HG03039 (cell line): ENCODE data around the gene ZGPAT.

ENCODE experiments used
- ATAC-seq: cut with Tn5 transposase; IDR thresholded peaks from one replicate; pipeline ENCODE4 v1.9.1; 2021; ENCODE audit warnings: mild to moderate bottlenecking, moderate library complexity; ENCODE audit not compliant: unreplicated experiment

Gene ZGPAT

DNA sequence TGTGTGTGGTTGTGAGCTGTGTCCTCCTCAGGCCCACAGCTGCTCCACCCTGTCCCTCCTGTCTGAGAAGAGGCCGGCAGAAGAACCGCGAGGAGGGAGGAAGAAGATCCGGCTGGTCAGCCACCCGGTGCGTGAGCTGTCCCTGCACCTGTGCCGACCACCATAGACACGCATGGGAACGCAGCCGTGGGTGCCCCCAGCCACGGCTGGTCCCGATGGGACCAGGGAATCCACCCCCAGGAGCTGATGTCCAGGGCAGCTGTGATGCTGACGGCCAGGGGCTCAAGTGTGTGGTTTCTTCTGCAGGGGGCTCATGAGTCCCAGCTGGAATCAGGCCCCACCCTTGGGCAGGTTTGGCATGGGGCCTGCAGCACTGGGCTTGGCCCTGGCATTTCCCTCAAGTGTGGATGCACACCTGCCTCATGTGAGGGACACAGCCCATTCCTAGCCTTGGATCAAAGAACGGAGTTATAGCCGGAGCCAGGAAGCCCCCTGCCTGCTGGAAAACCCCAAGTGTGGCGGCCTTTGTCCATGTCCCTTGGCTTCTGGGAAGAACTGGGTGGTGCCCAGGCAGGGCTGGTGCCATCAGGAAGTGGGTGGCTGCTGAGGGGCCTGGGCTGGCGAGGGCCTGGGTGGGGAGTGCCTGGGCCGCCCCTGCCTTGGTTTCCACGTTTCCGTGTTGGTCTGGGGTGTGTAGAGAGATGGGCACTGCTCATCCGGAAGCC is 16.0 kb upstream of the ZGPAT start:
- ATAC-seq: no peak

- no peak for ATAC-seq
Observed at GRCh38 chr20:63692436-63693082, 15.3 kb upstream of the ZGPAT start.

- ATAC-seq: no peak
Observed at GRCh38 chr20:63693083-63693732, 14.6 kb upstream of the ZGPAT start.

DNA sequence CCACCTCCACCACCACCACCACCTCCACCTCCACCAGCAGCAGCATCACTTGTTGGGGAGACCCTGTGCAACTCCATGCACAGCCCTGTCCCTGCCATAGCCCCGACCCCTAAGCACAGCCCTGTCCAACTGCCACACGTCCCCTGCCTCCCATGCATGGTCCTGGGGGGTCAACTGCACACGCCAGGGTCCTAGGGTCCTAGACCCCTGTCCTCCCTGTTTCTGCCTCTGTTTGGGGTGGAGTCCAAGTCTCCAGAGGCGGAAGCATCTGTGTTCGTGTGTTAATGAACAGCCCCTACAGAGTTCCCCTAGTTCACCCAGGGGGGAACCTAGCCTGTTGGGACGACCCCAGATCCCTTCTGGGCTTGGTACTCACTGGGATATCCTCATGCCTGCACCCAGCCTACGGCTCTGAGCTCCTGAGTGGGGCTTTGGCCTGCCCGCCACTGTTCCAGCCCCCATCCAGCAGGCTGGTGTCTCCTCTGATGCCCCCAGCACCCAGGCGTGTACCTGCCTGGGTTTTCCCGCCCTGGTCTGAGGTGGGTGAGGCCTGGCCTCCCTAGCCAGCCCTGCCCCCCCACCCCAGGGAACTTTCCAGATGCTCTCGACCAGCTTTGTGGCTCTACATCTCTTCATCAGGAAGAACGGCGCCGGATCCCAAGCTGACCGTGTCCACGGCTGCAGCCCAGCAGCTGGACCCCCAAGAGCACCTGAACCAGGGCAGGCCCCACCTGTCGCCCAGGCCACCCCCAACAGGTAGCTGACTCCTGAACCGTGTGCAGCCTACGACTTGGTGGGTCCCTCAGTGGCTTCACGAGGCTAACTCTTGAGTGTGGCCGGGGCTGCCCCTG is 13.9 kb upstream of the ZGPAT start:
- ATAC-seq: no peak

GRCh38 chr20:63694584-63695423 is 13.0 kb upstream of the ZGPAT start:
- ATAC-seq: no peak

DNA sequence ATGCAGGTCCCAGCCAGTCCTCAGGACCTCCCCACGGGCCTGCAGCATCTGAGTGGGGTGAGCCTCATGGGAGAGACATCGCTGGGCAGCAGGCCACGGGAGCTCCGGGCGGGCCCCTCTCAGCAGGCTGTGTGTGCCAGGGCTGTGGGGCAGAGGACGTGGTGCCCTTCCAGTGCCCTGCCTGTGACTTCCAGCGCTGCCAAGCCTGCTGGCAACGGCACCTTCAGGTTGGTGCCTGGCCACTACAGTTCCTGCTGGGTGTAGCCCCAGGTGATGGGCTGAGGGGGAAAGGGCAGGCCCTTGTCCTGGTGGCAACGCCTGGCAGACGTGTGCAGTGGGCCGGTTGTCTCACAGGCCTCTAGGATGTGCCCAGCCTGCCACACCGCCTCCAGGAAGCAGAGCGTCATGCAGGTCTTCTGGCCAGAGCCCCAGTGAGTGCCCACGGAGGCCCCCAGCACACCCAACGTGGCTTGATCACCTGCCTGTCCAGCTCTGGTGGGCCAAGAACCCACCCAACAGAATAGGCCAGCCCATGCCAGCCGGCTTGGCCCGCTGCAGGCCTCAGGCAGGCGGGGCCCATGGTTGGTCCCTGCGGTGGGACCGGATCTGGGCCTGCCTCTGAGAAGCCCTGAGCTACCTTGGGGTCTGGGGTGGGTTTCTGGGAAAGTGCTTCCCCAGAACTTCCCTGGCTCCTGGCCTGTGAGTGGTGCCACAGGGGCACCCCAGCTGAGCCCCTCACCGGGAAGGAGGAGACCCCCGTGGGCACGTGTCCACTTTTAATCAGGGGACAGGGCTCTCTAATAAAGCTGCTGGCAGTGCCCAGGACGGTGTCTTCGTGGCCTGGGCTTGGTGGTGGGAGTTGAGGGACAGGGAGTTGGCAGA is 12.2 kb upstream of the ZGPAT start:
- no peak for ATAC-seq

DNA sequence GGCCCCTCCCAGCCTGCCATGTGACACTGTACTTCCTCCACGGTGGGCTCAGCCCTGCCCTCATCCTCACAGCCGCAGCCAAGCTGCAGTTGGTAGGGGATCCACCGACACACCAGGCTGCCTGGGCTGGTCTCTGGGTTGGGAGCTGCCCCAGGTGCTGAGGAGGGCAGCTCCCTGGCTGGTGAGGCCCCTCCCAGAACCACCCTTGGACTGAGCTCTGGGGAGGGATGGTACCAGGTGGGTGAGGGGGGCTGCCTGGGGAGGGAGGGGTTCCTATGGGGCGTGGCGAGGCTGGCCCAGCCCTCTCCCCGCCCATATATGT is 11.6 kb upstream of the ZGPAT start:
- ATAC-seq: no peak

DNA sequence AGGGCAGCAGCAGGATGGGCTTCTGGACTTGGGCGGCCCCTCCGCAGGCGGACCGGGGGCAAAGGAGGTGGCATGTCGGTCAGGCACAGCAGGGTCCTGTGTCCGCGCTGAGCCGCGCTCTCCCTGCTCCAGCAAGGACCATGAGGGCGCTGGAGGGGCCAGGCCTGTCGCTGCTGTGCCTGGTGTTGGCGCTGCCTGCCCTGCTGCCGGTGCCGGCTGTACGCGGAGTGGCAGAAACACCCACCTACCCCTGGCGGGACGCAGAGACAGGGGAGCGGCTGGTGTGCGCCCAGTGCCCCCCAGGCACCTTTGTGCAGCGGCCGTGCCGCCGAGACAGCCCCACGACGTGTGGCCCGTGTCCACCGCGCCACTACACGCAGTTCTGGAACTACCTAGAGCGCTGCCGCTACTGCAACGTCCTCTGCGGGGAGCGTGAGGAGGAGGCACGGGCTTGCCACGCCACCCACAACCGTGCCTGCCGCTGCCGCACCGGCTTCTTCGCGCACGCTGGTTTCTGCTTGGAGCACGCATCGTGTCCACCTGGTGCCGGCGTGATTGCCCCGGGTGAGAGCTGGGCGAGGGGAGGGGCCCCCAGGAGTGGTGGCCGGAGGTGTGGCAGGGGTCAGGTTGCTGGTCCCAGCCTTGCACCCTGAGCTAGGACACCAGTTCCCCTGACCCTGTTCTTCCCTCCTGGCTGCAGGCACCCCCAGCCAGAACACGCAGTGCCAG is 11.0 kb upstream of the ZGPAT start, which contains the start of gene TNFRSF6B:
Gene TNFRSF6B (plus strand): TSS at position 25 of the 729 bp plus-strand sequence. CDS start 116 bp downstream, at position 141.
- ATAC-seq: no peak

DNA sequence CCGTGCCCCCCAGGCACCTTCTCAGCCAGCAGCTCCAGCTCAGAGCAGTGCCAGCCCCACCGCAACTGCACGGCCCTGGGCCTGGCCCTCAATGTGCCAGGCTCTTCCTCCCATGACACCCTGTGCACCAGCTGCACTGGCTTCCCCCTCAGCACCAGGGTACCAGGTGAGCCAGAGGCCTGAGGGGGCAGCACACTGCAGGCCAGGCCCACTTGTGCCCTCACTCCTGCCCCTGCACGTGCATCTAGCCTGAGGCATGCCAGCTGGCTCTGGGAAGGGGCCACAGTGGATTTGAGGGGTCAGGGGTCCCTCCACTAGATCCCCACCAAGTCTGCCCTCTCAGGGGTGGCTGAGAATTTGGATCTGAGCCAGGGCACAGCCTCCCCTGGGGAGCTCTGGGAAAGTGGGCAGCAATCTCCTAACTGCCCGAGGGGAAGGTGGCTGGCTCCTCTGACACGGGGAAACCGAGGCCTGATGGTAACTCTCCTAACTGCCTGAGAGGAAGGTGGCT is 10.4 kb upstream of the ZGPAT start:
- no peak for ATAC-seq

- no peak for ATAC-seq
Observed at GRCh38 chr20:63697868-63698545, 9.8 kb upstream of the ZGPAT start.

- ATAC-seq: no peak
Observed at GRCh38 chr20:63698739-63699465, 8.9 kb upstream of the ZGPAT start.

- no peak for ATAC-seq
Observed at GRCh38 chr20:63699466-63700198, 8.2 kb upstream of the ZGPAT start.

- no peak for ATAC-seq
Observed at GRCh38 chr20:63700199-63701050, 7.4 kb upstream of the ZGPAT start.

GRCh38 chr20:63701051-63701328 is 6.8 kb upstream of the ZGPAT start:
- no peak for ATAC-seq

- no peak for ATAC-seq
Observed at GRCh38 chr20:63701329-63702035, 6.4 kb upstream of the ZGPAT start.
